Naive thymus-derived CD8-positive, alpha-beta T cell (primary cell): ENCODE data around the gene SPEM3. TPM values are rescaled to one million over a fixed set of nuclear protein-coding genes. Genes with fewer than 3 reads are reported as not detected.

ENCODE experiments used
- ATAC-seq, 2 donors: fragments of 150-1000 bp; cut with Tn5 transposase in 1 of 2; sonication (Bioruptor Pico), chemical (Tn5 transposase) in 1 of 2; 1 replicate in 1 of 2; 2 replicates in 1 of 2; pipeline ENCODE4 v1.10.0; 2021; ENCODE audit warnings: mild to moderate bottlenecking in 2 of 2, moderate library complexity in 2 of 2
- POLR2A ChIA-PET: fragments of 350-600 bp; sonication (Branson Sonifier 250); formaldehyde crosslinking; loops from one replicate; lab custom pipeline; 2021; ENCODE audit warnings: antibody characterized with exemption; lab: Charles Lee
- DNase-seq, 10 donors: peaks; one replicate each; pipeline versions ENCODE4 v3.0.0 to v3.0.0-alpha.2; 2020 to 2022
- H3K27ac Mint-ChIP-seq, 10 donors: one replicate each; pipeline ENCODE4 v1.8.0; 2020 to 2022; ENCODE audit warnings: mild to moderate bottlenecking in 10 of 10, mixed read lengths in 10 of 10, moderate library complexity in 4 of 10, inconsistent platforms in 1 of 10
- H3K27me3 Mint-ChIP-seq, 5 donors: one replicate each; pipeline ENCODE4 v1.8.0; 2021 to 2022; ENCODE audit warnings: mixed read lengths in 5 of 5
- H3K36me3 Mint-ChIP-seq, 3 donors: one replicate each; pipeline ENCODE4 v1.8.0; 2020 to 2022; ENCODE audit warnings: mixed read lengths in 3 of 3, mild to moderate bottlenecking in 2 of 3, inconsistent platforms in 1 of 3
- H3K4me1 Mint-ChIP-seq, 4 donors: one replicate each; pipeline ENCODE4 v1.8.0; 2021 to 2022; ENCODE audit warnings: mixed read lengths in 4 of 4
- H3K4me3 Mint-ChIP-seq, 10 donors: one replicate each; pipeline ENCODE4 v1.8.0; 2020 to 2022; ENCODE audit warnings: mild to moderate bottlenecking in 10 of 10, mixed read lengths in 10 of 10, moderate library complexity in 6 of 10, inconsistent platforms in 1 of 10
- H3K9me3 Mint-ChIP-seq, 9 donors: one replicate each; pipeline ENCODE4 v1.8.0; 2020 to 2022; ENCODE audit warnings: mixed read lengths in 9 of 9, mild to moderate bottlenecking in 3 of 9, inconsistent platforms in 1 of 9, moderate library complexity in 1 of 9
- polyA plus RNA-seq, 3 donors: library from polyadenylated mRNA; unstranded; fragments of 300-500 nt; fragmentation: Illumina TruSeq; gene quantifications; one replicate each; pipeline ENCODE4 v1.2.3, GENCODE V29; 2021
- total RNA-seq, 8 experiments: library from RNA in 2 of 8; stranded (reverse) in 2 of 8; gene quantifications; one replicate each; pipeline ENCODE4 v1.2.3 and lab custom pipeline; 2021 to 2026

The SPEM3 gene
- total and polyA plus RNA-seq, 5 experiments from 2014 or later = not detected

DNA sequence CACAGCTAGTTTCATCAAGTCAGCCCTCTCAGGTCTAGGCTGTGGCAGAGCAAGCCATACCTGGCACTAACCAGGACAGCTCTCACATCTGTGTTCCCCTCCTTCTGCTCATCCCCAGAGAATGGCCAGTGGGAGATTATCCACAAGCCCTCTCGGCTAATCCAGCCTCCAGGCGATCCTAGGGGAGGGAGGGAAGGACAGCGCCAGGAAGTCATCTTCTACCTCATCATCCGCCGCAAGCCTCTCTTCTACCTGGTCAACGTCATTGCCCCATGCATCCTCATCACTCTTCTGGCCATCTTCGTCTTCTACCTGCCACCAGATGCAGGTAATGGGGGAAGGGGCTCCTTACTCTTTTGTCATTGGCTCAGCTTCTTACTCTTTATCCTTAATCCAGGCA is 19.8 kb downstream of the SPEM3 start:
- H3K27me3 Mint-ChIP-seq = peaks cover 7 to 36% (median 24%) of the 10 kb centered on the region in 5 donors
- POLR2A ChIA-PET = interaction anchor here (0.9 to 5.7 kb wide), 4 partner anchors 9 to 37 kb away, joined by 3 to 74 read pairs (median 32); partner anchors contain the start of genes FGF11, POLR2A, SLC35G6 and ZBTB4
- H3K9me3 Mint-ChIP-seq = no peaks in the 10 kb centered on the region
- peaks cover 17 to 28% (median 23%) of the 10 kb centered on the region in 4 donors for H3K4me1 Mint-ChIP-seq
- ATAC-seq (no peak), DNase-seq (no peak)
- peak overlapping the region in 1 of 10 donors; percentile 37 for H3K4me3 Mint-ChIP-seq
- H3K27ac Mint-ChIP-seq = peak overlapping the region in 1 of 10 donors; percentile 25
- H3K36me3 Mint-ChIP-seq = peaks cover 0 to 4% (median 0%) of the 10 kb centered on the region in 3 donors

- POLR2A ChIA-PET = interaction anchor here (0.9 to 18.5 kb wide), 5 partner anchors 16 to 101 kb away, joined by 3 to 295 read pairs (median 3); partner anchors contain the start of genes POLR2A, SLC35G6, TMEM102 and ZBTB4
- DNase-seq (no peak), ATAC-seq (no peak)
- Mint-ChIP-seq H3K9me3 (no peaks in the 10 kb centered on the region), H3K27me3 (no peaks in the 10 kb centered on the region), H3K4me1 (peaks cover 13 to 28% (median 23%) of the 10 kb centered on the region in 4 donors), H3K27ac (peak overlapping the region in 5 of 10 donors; percentile 31 to 70 (median 55)), H3K4me3 (no peak overlapping the region), H3K36me3 (peaks cover 0 to 26% (median 4%) of the 10 kb centered on the region in 3 donors)
Observed at GRCh38 chr17:7459961-7460545, 31.4 kb downstream of the SPEM3 start.

DNA sequence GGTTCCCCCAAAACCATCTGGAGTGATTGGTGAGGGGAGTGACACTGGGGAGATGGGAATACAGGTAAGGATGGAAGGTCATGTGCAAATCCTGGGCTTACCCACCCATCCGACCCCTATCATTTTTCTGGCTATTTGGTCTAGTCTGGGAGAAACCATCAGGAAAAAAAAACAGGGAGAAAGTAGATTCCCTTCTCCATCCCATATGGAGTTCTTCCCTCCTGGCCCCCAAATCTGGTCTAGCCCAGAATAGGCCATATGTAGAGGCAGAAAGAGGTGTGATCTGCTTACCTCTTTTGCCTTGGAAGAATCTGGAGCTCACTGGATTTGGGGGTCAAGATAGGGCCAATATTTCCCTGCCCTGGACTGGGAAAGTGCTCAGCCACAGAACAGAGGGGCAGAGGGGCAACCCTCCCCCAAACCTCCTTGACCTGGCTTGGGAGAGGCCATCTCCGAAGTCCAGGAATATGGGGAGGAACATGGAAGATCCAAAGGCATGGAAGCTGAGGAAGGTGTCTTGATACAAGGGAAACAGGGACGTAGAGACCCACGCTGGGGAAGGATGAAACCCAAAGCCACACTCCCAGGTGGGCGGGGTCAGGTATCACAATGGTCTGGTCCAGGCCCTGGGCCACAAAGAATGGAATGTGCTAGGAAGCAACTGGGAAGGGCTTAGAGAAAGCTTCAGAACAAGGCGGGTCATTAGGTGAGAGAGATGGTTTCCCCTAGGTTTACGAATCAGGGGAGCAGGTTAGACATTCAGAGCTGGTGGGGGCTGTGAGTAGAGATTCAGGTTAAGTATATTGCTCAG is 32.4 kb downstream of the SPEM3 start:
- H3K4me3 Mint-ChIP-seq = no peak overlapping the region
- peak overlapping the region in 7 of 10 donors; percentile 43 to 84 (median 56) for H3K27ac Mint-ChIP-seq
- POLR2A ChIA-PET = interaction anchor here (0.7 to 18.5 kb wide), 5 partner anchors 15 to 25 kb away, joined by 3 to 295 read pairs (median 3); partner anchors contain the start of genes POLR2A, SLC35G6, TMEM102 and ZBTB4
- H3K9me3 Mint-ChIP-seq = no peaks in the 10 kb centered on the region
- DNase-seq (no peak), ATAC-seq (no peak)
- peaks cover 11 to 27% (median 18%) of the 10 kb centered on the region in 4 donors for H3K4me1 Mint-ChIP-seq
- H3K27me3 Mint-ChIP-seq = no peaks in the 10 kb centered on the region
- peaks cover 0 to 29% (median 0%) of the 10 kb centered on the region in 3 donors for H3K36me3 Mint-ChIP-seq

GRCh38 chr17:7462474-7463371 is 34.1 kb downstream of the SPEM3 start:
- peak overlapping the region in 1 of 10 donors; percentile 21 for H3K27ac Mint-ChIP-seq
- H3K9me3 Mint-ChIP-seq = no peaks in the 10 kb centered on the region
- no peaks in the 10 kb centered on the region for H3K27me3 Mint-ChIP-seq
- DNase-seq = no peak
- peaks cover 12 to 33% (median 25%) of the 10 kb centered on the region in 4 donors for H3K4me1 Mint-ChIP-seq
- POLR2A ChIA-PET = interaction anchor here (1.7 to 18.5 kb wide), 3 partner anchors 13 to 26 kb away, joined by 5 to 295 read pairs (median 6); partner anchors contain the start of genes SLC35G6 and ZBTB4
- H3K4me3 Mint-ChIP-seq = no peak overlapping the region
- H3K36me3 Mint-ChIP-seq = peaks cover 0 to 42% (median 5%) of the 10 kb centered on the region in 3 donors
- ATAC-seq = peak in 1 of 2 donors; percentile 11

DNA sequence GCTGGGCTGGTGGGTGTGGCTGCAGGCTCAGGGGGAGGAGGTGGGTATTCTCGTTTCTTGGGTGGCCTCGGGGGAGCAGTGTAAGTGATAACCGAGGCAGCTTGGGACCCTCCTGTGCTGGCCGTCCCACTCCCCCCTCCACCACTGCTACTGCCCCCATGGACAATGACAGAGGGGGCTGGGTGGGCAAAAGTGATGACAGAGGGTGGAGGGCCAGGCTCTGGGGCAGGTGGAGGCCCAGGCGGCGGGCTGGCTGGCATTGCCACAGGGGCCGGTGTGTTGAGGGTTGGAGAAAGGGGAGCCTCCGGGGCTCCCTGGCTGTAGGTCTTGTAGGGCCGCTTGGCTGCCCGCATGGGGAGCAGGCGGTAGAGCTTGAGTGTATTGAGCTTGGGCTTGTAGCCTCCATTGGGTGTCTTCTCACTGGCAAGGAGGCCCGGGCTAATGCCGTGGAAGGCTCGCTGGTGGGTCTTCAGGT is 34.8 kb downstream of the SPEM3 start:
- ATAC-seq = no peak
- POLR2A ChIA-PET = interaction anchor here (0.7 to 18.5 kb wide), 5 partner anchors 9 to 394 kb away, joined by 3 to 295 read pairs (median 5); partner anchors contain the start of genes NAA38, SLC35G6 and ZBTB4
- Mint-ChIP-seq H3K27ac (no peak overlapping the region), H3K4me3 (no peak overlapping the region), H3K27me3 (no peaks in the 10 kb centered on the region), H3K9me3 (no peaks in the 10 kb centered on the region), H3K4me1 (peaks cover 12 to 38% (median 29%) of the 10 kb centered on the region in 4 donors), H3K36me3 (peaks cover 0 to 44% (median 5%) of the 10 kb centered on the region in 3 donors)
- no peak for DNase-seq

DNA sequence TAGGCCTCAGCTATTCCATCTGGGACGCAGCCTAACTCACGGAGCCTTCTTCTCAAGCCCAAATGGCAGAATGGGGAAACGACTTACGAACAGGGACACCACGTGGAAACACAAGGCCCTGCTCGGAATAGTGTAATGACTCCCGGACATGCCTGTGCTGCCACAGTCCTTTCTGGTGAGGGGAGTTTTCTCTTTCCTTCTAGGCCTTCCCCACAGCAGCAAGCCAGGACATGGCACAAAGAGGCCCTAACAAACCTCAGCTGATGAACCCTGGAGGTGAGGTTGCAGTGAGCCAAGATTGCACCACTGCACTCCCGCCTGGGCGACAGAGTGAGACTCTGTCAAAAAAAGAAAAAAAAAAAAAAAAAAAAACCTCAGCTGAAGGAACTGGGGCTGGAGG is 35.4 kb downstream of the SPEM3 start:
- POLR2A ChIA-PET = interaction anchor here (0.6 to 18.5 kb wide), 7 partner anchors 10 to 393 kb away, joined by 3 to 295 read pairs (median 3); partner anchors contain the start of genes NAA38, SLC35G6 and ZBTB4
- Mint-ChIP-seq H3K36me3 (peaks cover 0 to 41% (median 5%) of the 10 kb centered on the region in 3 donors), H3K9me3 (no peaks in the 10 kb centered on the region), H3K27ac (peak overlapping the region in 2 of 10 donors; percentile 56 to 78), H3K4me1 (peaks cover 14 to 43% (median 32%) of the 10 kb centered on the region in 4 donors), H3K27me3 (no peaks in the 10 kb centered on the region), H3K4me3 (no peak overlapping the region)
- ATAC-seq = no peak
- DNase-seq = no peak

GRCh38 chr17:7465597-7466275 is 37.1 kb downstream of the SPEM3 start:
- H3K4me1 Mint-ChIP-seq = peaks cover 12 to 35% (median 31%) of the 10 kb centered on the region in 4 donors
- peak overlapping the region in 1 of 10 donors; percentile 58 for H3K4me3 Mint-ChIP-seq
- H3K27ac Mint-ChIP-seq = peak overlapping the region in 3 of 10 donors; percentile 61 to 85 (median 67)
- DNase-seq (no peak), ATAC-seq (no peak)
- peaks cover 0 to 41% (median 5%) of the 10 kb centered on the region in 3 donors for H3K36me3 Mint-ChIP-seq
- H3K27me3 Mint-ChIP-seq = no peaks in the 10 kb centered on the region
- no peaks in the 10 kb centered on the region for H3K9me3 Mint-ChIP-seq
- POLR2A ChIA-PET = interaction anchor here (0.8 to 18.5 kb wide), 3 partner anchors 10 to 29 kb away, joined by 3 to 295 read pairs (median 4); partner anchors contain the start of genes SLC35G6 and ZBTB4

DNA sequence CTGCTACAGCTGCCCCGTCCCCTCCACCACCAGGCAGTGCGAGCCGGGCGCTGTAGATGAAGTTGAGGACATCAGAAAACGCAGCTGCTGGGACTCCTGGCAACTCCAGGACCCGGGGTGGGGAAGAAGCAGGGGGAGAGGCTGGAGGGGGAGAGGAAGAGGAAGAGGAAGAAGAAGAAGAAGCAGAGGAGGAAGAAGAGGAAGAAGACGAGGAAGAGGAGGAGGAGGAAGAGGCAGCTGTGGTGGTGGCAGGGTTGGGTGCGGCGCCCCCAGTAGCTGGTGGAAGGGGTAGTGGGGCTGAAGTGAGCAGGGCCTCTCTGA is 37.6 kb downstream of the SPEM3 start:
- ATAC-seq (no peak), DNase-seq (no peak)
- H3K27ac Mint-ChIP-seq = peak overlapping the region in 7 of 10 donors; percentile 43 to 85 (median 67)
- POLR2A ChIA-PET = interaction anchor here (0.6 to 18.5 kb wide), 4 partner anchors 10 to 29 kb away, joined by 3 to 295 read pairs (median 4); partner anchors contain the start of genes SLC35G6 and ZBTB4
- H3K27me3 Mint-ChIP-seq = no peaks in the 10 kb centered on the region
- peaks cover 0 to 38% (median 5%) of the 10 kb centered on the region in 3 donors for H3K36me3 Mint-ChIP-seq
- peaks cover 9 to 40% (median 30%) of the 10 kb centered on the region in 4 donors for H3K4me1 Mint-ChIP-seq
- no peaks in the 10 kb centered on the region for H3K9me3 Mint-ChIP-seq
- H3K4me3 Mint-ChIP-seq = no peak overlapping the region

- ATAC-seq (no peak), DNase-seq (no peak)
- Mint-ChIP-seq H3K9me3 (no peaks in the 10 kb centered on the region), H3K36me3 (peaks cover 0 to 38% (median 5%) of the 10 kb centered on the region in 3 donors), H3K27me3 (no peaks in the 10 kb centered on the region), H3K4me1 (peaks cover 13 to 44% (median 34%) of the 10 kb centered on the region in 4 donors), H3K4me3 (peak overlapping the region in 2 of 10 donors; percentile 11 to 19), H3K27ac (peak overlapping the region in 9 of 10 donors; percentile 5 to 87 (median 72))
- POLR2A ChIA-PET = interaction anchor here (0.6 to 18.5 kb wide), 5 partner anchors 9 to 30 kb away, joined by 3 to 295 read pairs (median 4); partner anchors contain the start of genes POLR2A, SLC35G6 and ZBTB4
Observed at GRCh38 chr17:7466639-7467341, 38.1 kb downstream of the SPEM3 start.

- Mint-ChIP-seq H3K9me3 (no peaks in the 10 kb centered on the region), H3K4me3 (no peak overlapping the region), H3K27ac (peak overlapping the region in 7 of 10 donors; percentile 15 to 93 (median 85)), H3K27me3 (no peaks in the 10 kb centered on the region), H3K4me1 (peaks cover 16 to 50% (median 40%) of the 10 kb centered on the region in 4 donors), H3K36me3 (peaks cover 0 to 38% (median 5%) of the 10 kb centered on the region in 3 donors)
- DNase-seq (no peak), ATAC-seq (no peak)
- POLR2A ChIA-PET = interaction anchor here (0.6 to 18.5 kb wide), 5 partner anchors 9 to 131 kb away, joined by 3 to 295 read pairs (median 4); partner anchors contain the start of genes ACAP1, POLR2A, SLC35G6 and ZBTB4
Observed at GRCh38 chr17:7467498-7467897, 38.8 kb downstream of the SPEM3 start.
